ENCODE results near the gene ITGB7. TPM values are rescaled to one million over a fixed set of nuclear protein-coding genes. Genes with fewer than 3 reads are reported as not detected.
A peak's percentile ranks its signal among the peaks of the same experiment; 100 is the strongest.

ITGB7 gene
- total RNA-seq, 2 donors from 2014 or later: 2.3 to 4.9 TPM

DNA sequence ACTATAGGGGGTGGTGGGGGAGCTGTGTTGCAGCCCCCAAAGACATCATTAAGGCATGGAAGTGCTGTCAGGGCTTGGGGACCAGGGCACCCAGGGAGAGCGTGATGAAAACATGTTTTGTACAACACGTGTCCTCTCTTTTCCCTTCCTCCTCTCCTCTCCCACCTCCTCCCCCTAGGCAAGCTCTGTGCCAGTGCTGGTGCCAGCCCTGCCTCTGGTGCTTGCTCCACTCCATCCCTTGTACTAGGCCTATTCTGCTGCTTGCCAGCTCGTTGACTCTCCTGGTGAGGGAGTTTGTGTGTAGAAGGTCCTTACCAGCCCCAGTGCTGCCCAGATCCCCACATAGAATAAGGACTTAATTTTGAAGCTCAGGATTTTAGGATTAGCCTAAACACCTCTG lies 28.1 kb upstream of the ITGB7 start:
- H3K4me1 ChIP-seq: peaks cover 27% of the 10 kb centered on the region
- no peak overlapping the region for H3K4me3 ChIP-seq
- intact Hi-C loops (cut with DNase I): no loop called here
- no peaks in the 10 kb centered on the region for H3K27me3 ChIP-seq
- ATAC-seq (no peak), DNase-seq (no peak)
- TF ChIP-seq POLR2A (IDR thresholded peaks at IDR 0.05): no peak
- TF ChIP-seq, protein P1, sequence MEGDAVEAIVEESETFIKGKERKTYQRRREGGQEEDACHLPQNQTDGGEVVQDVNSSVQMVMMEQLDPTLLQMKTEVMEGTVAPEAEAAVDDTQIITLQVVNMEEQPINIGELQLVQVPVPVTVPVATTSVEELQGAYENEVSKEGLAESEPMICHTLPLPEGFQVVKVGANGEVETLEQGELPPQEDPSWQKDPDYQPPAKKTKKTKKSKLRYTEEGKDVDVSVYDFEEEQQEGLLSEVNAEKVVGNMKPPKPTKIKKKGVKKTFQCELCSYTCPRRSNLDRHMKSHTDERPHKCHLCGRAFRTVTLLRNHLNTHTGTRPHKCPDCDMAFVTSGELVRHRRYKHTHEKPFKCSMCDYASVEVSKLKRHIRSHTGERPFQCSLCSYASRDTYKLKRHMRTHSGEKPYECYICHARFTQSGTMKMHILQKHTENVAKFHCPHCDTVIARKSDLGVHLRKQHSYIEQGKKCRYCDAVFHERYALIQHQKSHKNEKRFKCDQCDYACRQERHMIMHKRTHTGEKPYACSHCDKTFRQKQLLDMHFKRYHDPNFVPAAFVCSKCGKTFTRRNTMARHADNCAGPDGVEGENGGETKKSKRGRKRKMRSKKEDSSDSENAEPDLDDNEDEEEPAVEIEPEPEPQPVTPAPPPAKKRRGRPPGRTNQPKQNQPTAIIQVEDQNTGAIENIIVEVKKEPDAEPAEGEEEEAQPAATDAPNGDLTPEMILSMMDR (IDR thresholded peaks at IDR 0.05): no peak
- H3K36me3 ChIP-seq (replicated peaks in 1 of 2; ENCODE audit: insufficient read depth in 1 of 2, low read depth in 2 of 2): no peaks in the 10 kb centered on the region
- no peak overlapping the region for H3K27ac ChIP-seq
- no peaks in the 10 kb centered on the region for H3K9me3 ChIP-seq
- 44 to 50% methylated on average over 3 of the region's 3 CpGs for WGBS, 2 donors

DNA sequence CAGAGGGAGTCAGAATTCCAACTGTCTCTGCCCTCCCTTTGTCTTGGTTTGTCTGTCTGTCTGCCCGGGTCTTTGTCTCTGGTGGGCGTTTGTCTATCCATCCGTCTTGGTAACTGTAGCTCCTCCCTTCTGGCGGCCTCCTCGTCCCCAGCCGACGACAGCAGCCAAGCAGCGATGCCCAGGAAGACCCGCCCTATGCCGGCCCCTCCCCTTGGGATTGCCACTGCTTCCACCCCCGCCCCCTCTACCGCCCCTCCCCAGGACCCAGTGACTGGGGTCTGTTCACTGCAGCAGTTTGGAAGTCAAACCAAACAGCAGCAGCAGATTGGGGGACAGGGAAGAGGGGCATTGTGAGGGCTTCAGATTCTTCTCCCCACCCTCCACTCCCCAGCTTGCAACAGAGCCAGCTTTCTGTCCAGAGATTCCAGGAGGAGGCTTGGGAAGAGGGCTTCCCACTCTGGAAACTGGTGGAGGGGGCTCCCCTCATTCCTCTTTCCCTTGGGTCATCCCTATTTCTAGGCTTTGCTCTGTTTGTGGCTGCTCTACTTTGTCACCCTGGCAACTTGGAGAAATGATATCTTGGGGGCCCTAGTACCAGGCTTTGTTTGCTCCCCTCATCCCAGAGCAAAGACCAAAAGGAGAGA lies 27.3 kb upstream of the ITGB7 start:
- Histone ChIP-seq H3K36me3 (replicated peaks in 1 of 2; ENCODE audit: insufficient read depth in 1 of 2, low read depth in 2 of 2) (no peaks in the 10 kb centered on the region), H3K27ac (no peak overlapping the region), H3K4me1 (peaks cover 30% of the 10 kb centered on the region), H3K27me3 (no peaks in the 10 kb centered on the region), H3K9me3 (no peaks in the 10 kb centered on the region), H3K4me3 (no peak overlapping the region)
- intact Hi-C loops (cut with DNase I): no loop called here
- ATAC-seq: no peak
- 9 to 15% methylated on average over 8 to 10 of the region's 12 CpGs for WGBS, 2 donors
- DNase-seq: no peak
- TF ChIP-seq, protein P1 (IDR thresholded peaks at IDR 0.05): no peak
- no peak for TF ChIP-seq POLR2A (IDR thresholded peaks at IDR 0.05)

DNA sequence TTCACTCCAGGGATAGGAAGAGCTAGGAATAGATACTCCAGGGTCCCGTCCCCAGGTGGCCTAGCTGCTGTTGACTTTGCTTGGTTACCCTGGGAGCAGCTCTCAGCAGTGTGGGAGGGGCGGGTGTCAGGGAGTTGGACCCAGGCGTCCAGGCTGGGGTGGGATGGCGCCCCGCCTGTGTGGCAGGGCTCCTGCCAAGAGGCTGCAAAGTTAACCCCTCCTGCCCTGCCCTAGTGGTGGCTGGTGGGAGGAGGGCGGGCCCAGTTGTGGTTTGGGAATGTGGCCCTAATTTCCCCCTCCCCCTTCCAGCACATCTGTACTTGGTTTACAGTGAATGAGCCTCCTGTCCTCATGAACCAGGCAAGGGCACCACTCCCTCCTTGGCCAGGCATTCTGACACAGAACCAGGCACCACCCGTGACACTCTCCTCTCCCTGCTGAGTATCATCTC lies 26.6 kb upstream of the ITGB7 start:
- H3K36me3 ChIP-seq (replicated peaks in 1 of 2; ENCODE audit: insufficient read depth in 1 of 2, low read depth in 2 of 2): no peaks in the 10 kb centered on the region
- no peak overlapping the region for H3K27ac ChIP-seq
- no peaks in the 10 kb centered on the region for H3K9me3 ChIP-seq
- no peak overlapping the region for H3K4me3 ChIP-seq
- H3K27me3 ChIP-seq: no peaks in the 10 kb centered on the region
- TF ChIP-seq, protein P1 (IDR thresholded peaks at IDR 0.05): no peak
- no peak for TF ChIP-seq POLR2A (IDR thresholded peaks at IDR 0.05)
- 34 to 60% methylated on average over 3 to 6 of the region's 7 CpGs for WGBS, 2 donors
- intact Hi-C loops (cut with DNase I): no loop called here
- ATAC-seq: no peak
- no peak for DNase-seq
- peaks cover 30% of the 10 kb centered on the region for H3K4me1 ChIP-seq

- H3K27me3 ChIP-seq: no peaks in the 10 kb centered on the region
- WGBS, 2 donors: 26 to 43% methylated on average over 6 to 11 of the region's 11 CpGs
- ATAC-seq (peak; percentile 39), DNase-seq (peak; percentile 22 to 59 (median 39))
- H3K36me3 ChIP-seq (replicated peaks in 1 of 2; ENCODE audit: insufficient read depth in 1 of 2, low read depth in 2 of 2): no peaks in the 10 kb centered on the region
- H3K27ac ChIP-seq: peak overlapping the region; percentile 30 to 77 (median 70)
- intact Hi-C loops (cut with DNase I): no loop called here
- H3K4me1 ChIP-seq: peaks cover 30% of the 10 kb centered on the region
- H3K9me3 ChIP-seq: no peaks in the 10 kb centered on the region
- TF ChIP-seq, protein P1 (IDR thresholded peaks at IDR 0.05): no peak
- no peak for TF ChIP-seq POLR2A (IDR thresholded peaks at IDR 0.05)
- H3K4me3 ChIP-seq: peak overlapping the region in 1 of 2 donors; percentile 18
Observed at GRCh38 chr12:53232646-53233461, 25.8 kb upstream of the ITGB7 start.

Measured in body of pancreas (tissue), 4 donors.